T-cell (primary cell): ENCODE results near the gene SIAE. TPM values are rescaled to one million over a fixed set of nuclear protein-coding genes. Genes with fewer than 3 reads are reported as not detected.

Source experiments
- ATAC-seq, 4 experiments: fragments of 200-7000 bp in 3 of 4; fragments of 150-1000 bp in 1 of 4; cut with Tn5 transposase; replicated peaks in 1 of 4; 1 replicate in 3 of 4; 2 replicates in 1 of 4; pipeline ENCODE4 v1.10.0; 2021; ENCODE audit warnings: moderate library complexity in 3 of 4, mild to moderate bottlenecking in 2 of 4, moderate number of reproducible peaks in 1 of 4
- CTCF ChIA-PET, 2 donors: fragments of 300-600 bp; sonication (Branson Sonifier 250); formaldehyde crosslinking; loops; one replicate each; lab custom pipeline; 2022; ENCODE audit warnings: antibody characterized with exemption in 2 of 2; lab: Charles Lee
- POLR2A ChIA-PET, 2 donors: fragments of 300-600 bp; sonication (Branson Sonifier 250); formaldehyde crosslinking; loops; one replicate each; lab custom pipeline; 2022; ENCODE audit warnings: antibody characterized with exemption in 2 of 2; lab: Charles Lee
- DNase-seq, 35 experiments: peaks; one replicate each; pipeline versions ENCODE4 v3.0.0 to v3.0.0-alpha.2; 2013 to 2023
- H3K27ac ChIP-seq: one replicate; pipeline ENCODE4 v1.5.1; 2013; ENCODE audit warnings: low read length
- H3K27me3 ChIP-seq, 2 experiments: replicated peaks in 1 of 2; 1 replicate in 1 of 2; 2 replicates in 1 of 2; pipeline versions ENCODE4 v1.6.1 to v1.7.0; 2013; ENCODE audit warnings: low read length in 1 of 2, mixed read lengths in 1 of 2; ENCODE audit not compliant: control insufficient read depth in 2 of 2, insufficient read depth in 2 of 2; ENCODE audit errors: extremely low read depth in 1 of 2
- H3K36me3 ChIP-seq, 2 donors: 1 replicate in 1 of 2; 2 replicates in 1 of 2; pipeline versions ENCODE4 v1.6.1 to v1.7.0; 2013; ENCODE audit warnings: low read length in 1 of 2; ENCODE audit not compliant: control insufficient read depth in 2 of 2, insufficient read depth in 1 of 2; ENCODE audit errors: extremely low read depth in 1 of 2
- H3K4me1 ChIP-seq, 2 experiments: 1 replicate in 1 of 2; 2 replicates in 1 of 2; pipeline versions ENCODE4 v1.6.1 to v1.7.0; 2013; ENCODE audit warnings: low read length in 2 of 2, mixed read lengths in 1 of 2; ENCODE audit not compliant: insufficient read depth in 2 of 2, control insufficient read depth in 1 of 2; ENCODE audit errors: extremely low read depth in 1 of 2
- H3K4me3 ChIP-seq, 2 donors: 1 replicate in 1 of 2; 2 replicates in 1 of 2; pipeline versions ENCODE4 v1.5.1 to v1.7.0; 2013; ENCODE audit warnings: mild to moderate bottlenecking in 2 of 2, low read length in 1 of 2, moderate library complexity in 1 of 2; ENCODE audit not compliant: control insufficient read depth in 1 of 2; ENCODE audit errors: extremely low read depth in 1 of 2
- H3K9me3 ChIP-seq: 2 replicates; pipeline ENCODE4 v1.7.0; 2013
- H3K27ac Mint-ChIP-seq, 2 donors: one replicate each; pipeline ENCODE4 v1.8.0; 2020 to 2021; ENCODE audit warnings: mild to moderate bottlenecking in 2 of 2, mixed read lengths in 2 of 2
- H3K27me3 Mint-ChIP-seq, 2 donors: one replicate each; pipeline ENCODE4 v1.8.0; 2021 to 2022; ENCODE audit warnings: mixed read lengths in 2 of 2
- H3K36me3 Mint-ChIP-seq: one replicate; pipeline ENCODE4 v1.8.0; 2021; ENCODE audit warnings: mixed read lengths
- H3K4me1 Mint-ChIP-seq, 3 donors: one replicate each; pipeline ENCODE4 v1.8.0; 2020 to 2022; ENCODE audit warnings: mixed read lengths in 3 of 3, mild to moderate bottlenecking in 1 of 3
- H3K4me3 Mint-ChIP-seq, 3 donors: one replicate each; pipeline ENCODE4 v1.8.0; 2020 to 2022; ENCODE audit warnings: mild to moderate bottlenecking in 3 of 3, mixed read lengths in 3 of 3, moderate library complexity in 3 of 3
- H3K9me3 Mint-ChIP-seq, 3 donors: one replicate each; pipeline ENCODE4 v1.8.0; 2020 to 2022; ENCODE audit warnings: mixed read lengths in 3 of 3
- WGBS: methylation state at CpG from one replicate; pipeline ENCODE4 v1.1.5; 2013; ENCODE audit warnings: missing lambda C conversion rate; ENCODE audit not compliant: insufficient coverage; 5-methylcytosine and 5-hydroxymethylcytosine counted together
- total RNA-seq, 35 experiments: library from RNA in 6 of 35; stranded (reverse) in 6 of 35; fragments of 120-200 nt in 1 of 35; gene quantifications; one replicate each; pipeline versions ENCODE4 v1.2.1 to v1.2.4 and lab custom pipeline; 2013 to 2026

Gene SIAE
- total RNA-seq, 5 donors from 2014 or later (not counting 1 experiment from before 2014, with no cell fraction given) = 3.7 to 9.7 (median 6.2) TPM

DNA sequence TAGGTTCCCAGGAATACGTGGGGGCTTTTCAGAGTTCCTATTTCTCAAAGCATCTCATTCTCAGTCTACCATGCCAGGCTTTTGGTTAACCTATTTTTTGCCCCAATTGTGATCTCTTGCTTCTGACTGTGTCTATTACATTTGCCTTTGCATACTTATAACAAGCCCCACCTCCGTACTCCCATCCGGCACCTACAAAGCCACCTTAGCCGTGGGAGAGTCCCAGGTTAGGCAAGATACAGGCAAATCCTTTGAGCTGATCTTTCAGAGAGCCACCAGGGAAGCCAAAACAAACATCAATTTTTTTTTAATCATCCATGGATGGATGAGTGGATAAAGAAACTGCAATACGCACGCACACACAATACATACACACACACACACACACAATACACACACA lies 80.9 kb downstream of the SIAE start:
- no peaks in the 10 kb centered on the region for H3K9me3 Mint-ChIP-seq
- 94% methylated on average over 3 of the region's 6 CpGs for WGBS
- peaks cover 11 to 19% of the 10 kb centered on the region in 2 donors for H3K27me3 Mint-ChIP-seq
- Histone ChIP-seq H3K27ac (no peak overlapping the region), H3K27me3 (peaks cover 0 to 3% of the 10 kb centered on the region in 2 experiments), H3K4me1 (no peaks in the 10 kb centered on the region), H3K4me3 (no peak overlapping the region), H3K9me3 (no peaks in the 10 kb centered on the region), H3K36me3 (no peaks in the 10 kb centered on the region)
- POLR2A ChIA-PET = interaction anchor here in 1 of 2 donors (0.7 kb wide), 1 partner anchor 15 kb away, joined by 3 read pairs; no protein-coding TSS in a partner anchor
- ATAC-seq = no peak
- no peak for DNase-seq
- H3K36me3 Mint-ChIP-seq = no peaks in the 10 kb centered on the region
- no peak overlapping the region for H3K27ac Mint-ChIP-seq
- CTCF ChIA-PET = interaction anchor here (0.6 to 1.2 kb wide), 4 partner anchors 34 to 1888 kb away, joined by 3 to 7 read pairs (median 3); no protein-coding TSS in a partner anchor
- H3K4me3 Mint-ChIP-seq = no peak overlapping the region
- H3K4me1 Mint-ChIP-seq = no peaks in the 10 kb centered on the region

DNA sequence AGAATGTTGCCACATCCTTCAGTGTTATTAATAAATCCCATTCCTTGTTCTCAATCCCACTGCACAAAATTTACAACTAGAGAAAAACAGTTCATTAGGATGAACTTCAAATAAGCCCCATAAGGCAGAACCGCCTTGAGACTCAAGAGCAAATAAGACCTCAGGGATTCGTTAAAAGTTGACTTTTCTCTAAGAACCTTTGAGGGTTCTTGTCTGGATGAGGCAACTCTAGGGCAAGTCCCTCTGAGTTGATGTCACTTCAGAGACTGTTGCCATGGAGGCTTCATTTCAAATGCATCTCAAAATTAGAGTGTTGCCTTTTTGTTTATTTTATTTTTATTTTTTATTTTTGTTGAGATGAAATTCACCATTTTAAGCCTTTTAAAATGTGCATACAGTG lies 82.1 kb downstream of the SIAE start:
- H3K27me3 Mint-ChIP-seq = peaks cover 17 to 20% of the 10 kb centered on the region in 2 donors
- Histone ChIP-seq H3K4me3 (no peak overlapping the region), H3K9me3 (no peaks in the 10 kb centered on the region), H3K36me3 (no peaks in the 10 kb centered on the region), H3K4me1 (no peaks in the 10 kb centered on the region), H3K27me3 (peaks cover 0 to 5% of the 10 kb centered on the region in 2 experiments), H3K27ac (no peak overlapping the region)
- ATAC-seq (no peak), DNase-seq (no peak)
- H3K4me3 Mint-ChIP-seq = no peak overlapping the region
- no peaks in the 10 kb centered on the region for H3K36me3 Mint-ChIP-seq
- ChIA-PET POLR2A (no interaction called here), CTCF (no interaction called here)
- H3K27ac Mint-ChIP-seq = no peak overlapping the region
- WGBS = 80% methylated on average over 1 of the region's 2 CpGs
- no peaks in the 10 kb centered on the region for H3K9me3 Mint-ChIP-seq
- no peaks in the 10 kb centered on the region for H3K4me1 Mint-ChIP-seq

GRCh38 chr11:124586238-124586860 lies 87.2 kb downstream of the SIAE start:
- no peak overlapping the region for H3K4me3 ChIP-seq
- H3K36me3 ChIP-seq = no peaks in the 10 kb centered on the region
- Mint-ChIP-seq H3K36me3 (no peaks in the 10 kb centered on the region), H3K4me3 (no peak overlapping the region), H3K27ac (no peak overlapping the region), H3K27me3 (peaks cover 15 to 21% of the 10 kb centered on the region in 2 donors), H3K9me3 (no peaks in the 10 kb centered on the region), H3K4me1 (no peaks in the 10 kb centered on the region)
- H3K9me3 ChIP-seq = no peaks in the 10 kb centered on the region
- ATAC-seq (no peak), DNase-seq (peak in 28 of 35 experiments; percentile 5 to 58 (median 18))
- no peaks in the 10 kb centered on the region for H3K4me1 ChIP-seq
- no peak overlapping the region for H3K27ac ChIP-seq
- ChIA-PET POLR2A (no interaction called here), CTCF (interaction anchor here in 1 of 2 donors (1.0 to 1.5 kb wide), 3 partner anchors 9 to 171 kb away, joined by 3 to 5 read pairs (median 4); no protein-coding TSS in a partner anchor)
- WGBS = no CpG with 5 or more reads among the region's 3 CpGs
- peaks cover 0 to 10% of the 10 kb centered on the region in 2 experiments for H3K27me3 ChIP-seq

DNA sequence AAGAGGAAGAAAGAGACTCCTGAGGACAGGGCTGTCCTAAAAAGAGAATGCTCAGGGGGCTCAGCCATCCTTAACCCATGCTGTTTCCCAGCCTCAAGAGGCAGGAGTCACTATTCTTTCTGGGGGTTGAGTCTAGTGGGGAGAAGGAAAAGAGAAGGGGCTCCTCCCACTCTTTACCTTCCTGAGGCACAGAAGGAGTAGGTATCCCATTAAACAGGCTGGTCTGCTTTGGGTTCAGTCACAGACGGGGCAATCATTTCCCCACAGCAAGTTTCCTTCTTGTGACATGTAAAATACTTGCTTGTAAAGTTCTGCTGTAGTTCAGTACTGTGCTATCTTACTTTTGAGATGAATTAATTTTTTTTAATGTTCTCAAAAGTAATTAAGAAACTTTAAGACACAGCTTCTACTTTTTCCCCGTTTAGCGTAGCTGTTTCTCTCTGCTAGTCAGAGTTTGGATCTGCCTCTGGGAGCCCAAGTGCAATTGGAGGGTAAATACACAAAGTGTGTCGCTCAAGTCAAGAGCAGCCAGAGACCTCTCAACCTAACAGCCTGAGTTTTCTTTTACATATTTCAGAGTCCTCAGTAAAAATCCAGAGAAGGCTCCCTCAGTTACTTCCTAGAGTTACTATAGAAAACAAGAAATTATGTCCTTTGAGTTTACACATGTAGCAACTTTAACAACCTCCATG lies 88.7 kb downstream of the SIAE start:
- Mint-ChIP-seq H3K36me3 (no peaks in the 10 kb centered on the region), H3K9me3 (no peaks in the 10 kb centered on the region), H3K4me3 (no peak overlapping the region), H3K27me3 (peaks cover 15 to 24% of the 10 kb centered on the region in 2 donors), H3K4me1 (no peaks in the 10 kb centered on the region), H3K27ac (no peak overlapping the region)
- no peak overlapping the region for H3K27ac ChIP-seq
- POLR2A ChIA-PET = no interaction called here
- H3K36me3 ChIP-seq = no peaks in the 10 kb centered on the region
- CTCF ChIA-PET = interaction anchor here (0.6 to 1.5 kb wide), 4 partner anchors 10 to 513 kb away, joined by 3 read pairs; no protein-coding TSS in a partner anchor
- no peak for DNase-seq
- ATAC-seq = no peak
- H3K4me1 ChIP-seq = no peaks in the 10 kb centered on the region
- 90% methylated on average over 2 of the region's 4 CpGs for WGBS
- no peak overlapping the region for H3K4me3 ChIP-seq
- H3K27me3 ChIP-seq = peaks cover 0 to 10% of the 10 kb centered on the region in 2 experiments
- H3K9me3 ChIP-seq = no peaks in the 10 kb centered on the region

DNA sequence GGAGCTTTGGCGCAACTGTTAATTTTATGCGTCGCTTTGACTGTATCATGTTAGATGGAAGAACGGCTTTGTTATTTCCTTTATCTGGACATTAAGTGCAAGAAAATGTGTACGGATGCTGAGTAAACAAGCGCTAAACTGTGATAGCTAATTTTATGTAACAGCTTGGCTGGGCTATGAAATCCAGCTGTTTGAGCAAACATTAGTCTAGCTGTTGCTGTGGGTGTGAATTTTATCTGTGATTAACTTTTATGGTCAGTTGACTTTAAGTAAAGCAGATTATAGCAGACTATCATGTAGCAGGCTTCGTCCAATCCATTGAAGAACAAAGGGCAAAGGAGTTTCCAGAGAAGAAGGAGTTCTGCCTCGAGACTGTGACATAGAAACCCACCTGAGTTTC lies 89.8 kb downstream of the SIAE start:
- Mint-ChIP-seq H3K4me3 (no peak overlapping the region), H3K27ac (no peak overlapping the region), H3K4me1 (no peaks in the 10 kb centered on the region), H3K9me3 (no peaks in the 10 kb centered on the region), H3K27me3 (peaks cover 18 to 25% of the 10 kb centered on the region in 2 donors), H3K36me3 (no peaks in the 10 kb centered on the region)
- Histone ChIP-seq H3K4me3 (no peak overlapping the region), H3K27me3 (peaks cover 0 to 10% of the 10 kb centered on the region in 2 experiments), H3K4me1 (no peaks in the 10 kb centered on the region), H3K27ac (no peak overlapping the region), H3K9me3 (no peaks in the 10 kb centered on the region), H3K36me3 (no peaks in the 10 kb centered on the region)
- CTCF ChIA-PET = interaction anchor here in 1 of 2 donors (0.6 kb wide), 1 partner anchor 282 kb away, joined by 3 read pairs; no protein-coding TSS in a partner anchor
- DNase-seq (no peak), ATAC-seq (no peak)
- 84% methylated on average over 6 of the region's 8 CpGs for WGBS
- POLR2A ChIA-PET = no interaction called here
